A549 (cell line): ENCODE measurements around the gene LYL1. TPM values are rescaled to one million over a fixed set of nuclear protein-coding genes. Genes with fewer than 3 reads are reported as not detected.

Source experiments
- polyA plus RNA-seq, 4 experiments: library from polyadenylated mRNA; depleted of rRNA in 3 of 4; stranded (reverse); fragments of >200 nt; fragmentation: RNase III in 1 of 4; extraction: RNeasy Plus Mini Kit Qiagen cat#74134 plus additional on column Dnase treatment in 1 of 4; gene quantifications; 2 replicates in 3 of 4; 3 replicates in 1 of 4; pipeline ENCODE4 v1.2.3, GENCODE V29; 2011 to 2017

The LYL1 gene
- polyA plus RNA-seq, 2 of the 4 experiments (the other 2 are of a cell fraction) = 0.26 to 0.39 TPM

Other genes starting within 250 kb of the LYL1 start
- gene DNASE2, start 221.4 kb downstream of the LYL1 start, polyA plus RNA-seq (2011; rRNA removed) = 15.7 and 22.9 TPM in 2 replicates
- 19.9 to 24.9 TPM (median 24.6 TPM) in 3 replicates for gene DNASE2, start 221.4 kb downstream of the LYL1 start, polyA plus RNA-seq (2017; fragmentation: RNase III; extraction: RNeasy Plus Mini Kit Qiagen cat#74134 plus additional on column Dnase treatment)
- not detected in 2 replicates for gene KLF1, start 215.7 kb downstream of the LYL1 start, polyA plus RNA-seq (2011; rRNA removed)
- not detected in 3 replicates for gene KLF1, start 215.7 kb downstream of the LYL1 start, polyA plus RNA-seq (2017; fragmentation: RNase III; extraction: RNeasy Plus Mini Kit Qiagen cat#74134 plus additional on column Dnase treatment)
- 8.0 and 8.8 TPM in 2 replicates for gene GCDH, start 211.7 kb downstream of the LYL1 start, polyA plus RNA-seq (2011; rRNA removed)
- gene GCDH, start 211.7 kb downstream of the LYL1 start, polyA plus RNA-seq (2017; fragmentation: RNase III; extraction: RNeasy Plus Mini Kit Qiagen cat#74134 plus additional on column Dnase treatment) = 14.9 to 18.8 TPM (median 15.2 TPM) in 3 replicates
- gene SYCE2, start 183.6 kb downstream of the LYL1 start, polyA plus RNA-seq (2011; rRNA removed) = 0.13 and 0.41 TPM in 2 replicates
- gene SYCE2, start 183.6 kb downstream of the LYL1 start, polyA plus RNA-seq (2017; fragmentation: RNase III; extraction: RNeasy Plus Mini Kit Qiagen cat#74134 plus additional on column Dnase treatment) = 0.25 to 0.40 TPM (median 0.39 TPM) in 3 replicates
- 18.1 and 20.1 TPM in 2 replicates for gene FARSA, start 169.1 kb downstream of the LYL1 start, polyA plus RNA-seq (2011; rRNA removed)
- 57.4 to 62.2 TPM (median 58.7 TPM) in 3 replicates for gene FARSA, start 169.1 kb downstream of the LYL1 start, polyA plus RNA-seq (2017; fragmentation: RNase III; extraction: RNeasy Plus Mini Kit Qiagen cat#74134 plus additional on column Dnase treatment)
- gene CALR, start 164.2 kb downstream of the LYL1 start, polyA plus RNA-seq (2011; rRNA removed) = 356 and 419 TPM in 2 replicates
- 484 to 507 TPM (median 494 TPM) in 3 replicates for gene CALR, start 164.2 kb downstream of the LYL1 start, polyA plus RNA-seq (2017; fragmentation: RNase III; extraction: RNeasy Plus Mini Kit Qiagen cat#74134 plus additional on column Dnase treatment)
- gene RAD23A, start 157.0 kb downstream of the LYL1 start, polyA plus RNA-seq (2011; rRNA removed) = 46.4 and 56.2 TPM in 2 replicates
- 68.6 to 71.6 TPM (median 71.1 TPM) in 3 replicates for gene RAD23A, start 157.0 kb downstream of the LYL1 start, polyA plus RNA-seq (2017; fragmentation: RNase III; extraction: RNeasy Plus Mini Kit Qiagen cat#74134 plus additional on column Dnase treatment)
- gene GADD45GIP1, start 145.6 kb downstream of the LYL1 start, polyA plus RNA-seq (2011; rRNA removed) = 18.3 and 26.4 TPM in 2 replicates
- 30.7 to 31.9 TPM (median 31.1 TPM) in 3 replicates for gene GADD45GIP1, start 145.6 kb downstream of the LYL1 start, polyA plus RNA-seq (2017; fragmentation: RNase III; extraction: RNeasy Plus Mini Kit Qiagen cat#74134 plus additional on column Dnase treatment)
- 0.12 and 0.16 TPM in 2 replicates for gene DAND5, start 133.3 kb downstream of the LYL1 start, polyA plus RNA-seq (2011; rRNA removed)
- gene DAND5, start 133.3 kb downstream of the LYL1 start, polyA plus RNA-seq (2017; fragmentation: RNase III; extraction: RNeasy Plus Mini Kit Qiagen cat#74134 plus additional on column Dnase treatment) = 0.12 to 0.21 TPM (median 0.14 TPM) in 3 replicates
- 0.52 and 1.0 TPM in 2 replicates for gene NFIX, start 107.4 kb downstream of the LYL1 start, polyA plus RNA-seq (2011; rRNA removed)
- 3.0 to 4.5 TPM (median 3.0 TPM) in 3 replicates for gene NFIX, start 107.4 kb downstream of the LYL1 start, polyA plus RNA-seq (2017; fragmentation: RNase III; extraction: RNeasy Plus Mini Kit Qiagen cat#74134 plus additional on column Dnase treatment)
- gene TRMT1, start 13.9 kb upstream of the LYL1 start, polyA plus RNA-seq (2011; rRNA removed) = 16.3 and 18.2 TPM in 2 replicates
- 29.8 to 40.2 TPM (median 35.2 TPM) in 3 replicates for gene TRMT1, start 13.9 kb upstream of the LYL1 start, polyA plus RNA-seq (2017; fragmentation: RNase III; extraction: RNeasy Plus Mini Kit Qiagen cat#74134 plus additional on column Dnase treatment)
- gene NACC1, start 15.4 kb upstream of the LYL1 start, polyA plus RNA-seq (2011; rRNA removed) = 26.1 and 30.0 TPM in 2 replicates
- gene NACC1, start 15.4 kb upstream of the LYL1 start, polyA plus RNA-seq (2017; fragmentation: RNase III; extraction: RNeasy Plus Mini Kit Qiagen cat#74134 plus additional on column Dnase treatment) = 32.4 to 39.8 TPM (median 37.9 TPM) in 3 replicates
- 39.1 and 41.5 TPM in 2 replicates for gene STX10, start 47.5 kb upstream of the LYL1 start, polyA plus RNA-seq (2011; rRNA removed)
- gene STX10, start 47.5 kb upstream of the LYL1 start, polyA plus RNA-seq (2017; fragmentation: RNase III; extraction: RNeasy Plus Mini Kit Qiagen cat#74134 plus additional on column Dnase treatment) = 56.1 to 63.6 TPM (median 61.2 TPM) in 3 replicates
- gene IER2, start 47.6 kb upstream of the LYL1 start, polyA plus RNA-seq (2011; rRNA removed) = 52.5 and 75.7 TPM in 2 replicates
- 35.9 to 39.9 TPM (median 36.7 TPM) in 3 replicates for gene IER2, start 47.6 kb upstream of the LYL1 start, polyA plus RNA-seq (2017; fragmentation: RNase III; extraction: RNeasy Plus Mini Kit Qiagen cat#74134 plus additional on column Dnase treatment)